Breast epithelium (tissue), 3 donors: ENCODE measurements around the gene REPS1.

Experiments used
- CTCF ChIP-seq, 3 donors: fragments of 450-650 bp; IDR thresholded peaks; one replicate each; pipeline ENCODE4 v1.5.1; 2016 to 2017; ENCODE audit warnings: antibody characterized with exemption in 3 of 3, mild to moderate bottlenecking in 3 of 3, moderate library complexity in 3 of 3
- POLR2A ChIP-seq: fragments of 450-650 bp; IDR thresholded peaks from one replicate; pipeline ENCODE4 v1.6.1; 2016; ENCODE audit warnings: antibody characterized with exemption, mild to moderate bottlenecking, moderate library complexity
- POLR2AphosphoS5 ChIP-seq, 3 donors: sonication (generic); formaldehyde crosslinking; IDR thresholded peaks; one replicate each; pipeline ENCODE4 v1.6.1; 2017; ENCODE audit warnings: antibody characterized with exemption in 3 of 3

GRCh38 chr6:138979365-138979764 lies 8.7 kb downstream of the REPS1 start:
- TF ChIP-seq CTCF (IDR thresholded peaks at IDR 0.05) (no peak), POLR2AphosphoS5 (IDR thresholded peaks at IDR 0.05) (no peak), POLR2A (no peak)
